Measurements from ENCODE around the gene OXA1L. TPM values are rescaled to one million over a fixed set of nuclear protein-coding genes. Genes with fewer than 3 reads are reported as not detected.

OXA1L gene
- total RNA-seq, 1 donor from 2014 or later = 115 TPM

DNA sequence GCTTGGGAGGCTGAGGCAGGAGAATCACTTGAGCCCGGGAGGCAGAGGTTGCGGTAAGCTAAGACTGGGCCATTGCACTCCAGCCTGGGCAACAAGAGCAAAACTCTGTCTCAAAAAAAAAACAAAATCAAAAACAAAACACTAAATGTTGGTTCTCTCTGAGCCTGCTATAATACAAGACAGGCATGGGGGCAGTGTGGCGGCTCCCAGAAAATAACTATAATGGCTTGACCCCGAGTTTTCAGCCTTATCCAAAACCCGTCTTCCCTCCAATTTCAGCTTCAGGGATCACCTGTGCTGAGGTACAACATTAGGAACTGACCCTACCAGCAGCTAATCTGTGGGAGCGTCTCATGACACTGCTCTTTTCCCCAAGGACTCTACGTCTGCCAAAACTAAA, 47.9 kb downstream of the OXA1L start:
- H3K4me1 Mint-ChIP-seq = peaks cover 29% of the 10 kb centered on the region
- no peak for TF ChIP-seq CTCF (IDR thresholded peaks at IDR 0.05; ENCODE audit: unreplicated experiment)
- no peaks in the 10 kb centered on the region for H3K27me3 Mint-ChIP-seq (ENCODE audit: low read depth)
- H3K4me3 Mint-ChIP-seq = no peak overlapping the region
- H3K9me3 Mint-ChIP-seq = no peaks in the 10 kb centered on the region
- DNase-seq (ENCODE audit: low spot score in 2 of 2, unreplicated experiment in 2 of 2) = no peak
- H3K36me3 Mint-ChIP-seq = no peaks in the 10 kb centered on the region
- peak overlapping the region; percentile 62 for H3K27ac Mint-ChIP-seq

GRCh38 chr14:22814941-22815713, 48.6 kb downstream of the OXA1L start, which contains the start of gene SLC7A7:
SLC7A7 (minus strand) TSS chr14:22815435; CDS start chr14:22813398, 2,037 bp downstream.
- no peak for TF ChIP-seq CTCF (IDR thresholded peaks at IDR 0.05; ENCODE audit: unreplicated experiment)
- peak within 1 kb of the TSS; percentile 15 for H3K4me3 Mint-ChIP-seq

GRCh38 chr14:22819151-22819988, 52.9 kb downstream of the OXA1L start:
- Mint-ChIP-seq H3K4me3 (no peak overlapping the region), H3K4me1 (peaks cover 55% of the 10 kb centered on the region), H3K36me3 (no peaks in the 10 kb centered on the region), H3K9me3 (no peaks in the 10 kb centered on the region), H3K27me3 (ENCODE audit: low read depth) (no peaks in the 10 kb centered on the region), H3K27ac (peak overlapping the region; percentile 93)
- TF ChIP-seq CTCF (IDR thresholded peaks at IDR 0.05; ENCODE audit: unreplicated experiment) = no peak
- no peak for DNase-seq (ENCODE audit: low spot score in 2 of 2, unreplicated experiment in 2 of 2)

More at GRCh38 chr14:22814941-22815713, 48.6 kb downstream of the OXA1L start, which contains the start of gene SLC7A7:
- Mint-ChIP-seq H3K36me3 (no peaks in the 10 kb centered on the region), H3K27ac (peak within 1 kb of the TSS; percentile 62), H3K4me1 (peaks cover 36% of the 10 kb centered on the region), H3K27me3 (ENCODE audit: low read depth) (no peaks in the 10 kb centered on the region), H3K9me3 (no peaks in the 10 kb centered on the region)
- no peak for DNase-seq (ENCODE audit: low spot score in 2 of 2, unreplicated experiment in 2 of 2)

GRCh38 chr14:22820731-22821130, 54.2 kb downstream of the OXA1L start:
- H3K36me3 Mint-ChIP-seq = no peaks in the 10 kb centered on the region
- H3K4me3 Mint-ChIP-seq = no peak overlapping the region
- H3K9me3 Mint-ChIP-seq = no peaks in the 10 kb centered on the region
- TF ChIP-seq CTCF (IDR thresholded peaks at IDR 0.05; ENCODE audit: unreplicated experiment) = no peak
- H3K4me1 Mint-ChIP-seq = peaks cover 49% of the 10 kb centered on the region
- no peaks in the 10 kb centered on the region for H3K27me3 Mint-ChIP-seq (ENCODE audit: low read depth)
- no peak for DNase-seq (ENCODE audit: low spot score in 2 of 2, unreplicated experiment in 2 of 2)
- H3K27ac Mint-ChIP-seq = no peak overlapping the region

DNA sequence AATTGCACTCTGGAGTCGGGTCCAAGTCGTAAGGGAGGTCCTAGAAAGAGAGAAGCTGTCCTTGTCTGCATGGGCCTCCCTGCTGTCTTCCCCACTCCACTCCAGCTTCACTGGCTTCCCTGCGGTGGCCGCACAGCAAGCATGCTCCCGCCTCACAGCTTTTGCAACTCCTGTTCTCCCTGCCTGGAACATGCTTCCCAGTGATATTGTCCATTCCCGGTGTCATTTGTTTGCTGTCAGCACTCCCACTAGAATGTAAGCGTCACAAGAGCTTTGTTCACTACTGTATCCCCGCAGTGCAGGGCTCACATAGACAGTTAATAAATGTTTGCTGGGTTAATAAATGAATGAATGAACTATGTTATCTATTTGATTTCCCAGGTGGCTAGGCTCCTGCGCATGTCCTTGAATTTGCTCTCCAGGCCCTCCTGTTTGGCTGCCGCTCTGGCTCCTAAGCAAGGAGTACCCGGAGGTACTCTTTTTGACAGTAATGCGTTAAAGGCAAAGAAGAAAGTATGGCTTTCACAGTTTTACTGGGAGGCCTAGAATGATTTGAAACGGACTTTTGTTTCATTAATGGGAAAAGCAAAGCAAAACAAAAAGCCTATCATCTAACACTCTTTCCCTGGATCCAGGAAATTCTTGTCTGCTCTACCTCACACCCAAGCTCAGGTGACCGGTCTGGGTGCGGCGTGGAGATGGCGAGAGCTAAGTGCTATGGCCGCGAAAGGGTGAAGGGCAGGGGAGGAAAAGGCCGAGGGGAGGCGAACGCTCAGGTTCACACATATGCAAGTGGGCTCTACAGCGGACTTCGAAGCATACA, 54.9 kb downstream of the OXA1L start:
- DNase-seq (ENCODE audit: low spot score in 2 of 2, unreplicated experiment in 2 of 2) = no peak
- Mint-ChIP-seq H3K27me3 (ENCODE audit: low read depth) (no peaks in the 10 kb centered on the region), H3K27ac (peak overlapping the region; percentile 68), H3K36me3 (no peaks in the 10 kb centered on the region), H3K4me3 (peak overlapping the region; percentile 24), H3K4me1 (peaks cover 45% of the 10 kb centered on the region), H3K9me3 (no peaks in the 10 kb centered on the region)
- TF ChIP-seq CTCF (IDR thresholded peaks at IDR 0.05; ENCODE audit: unreplicated experiment) = no peak
